ENCODE data around the gene WNT11.

The WNT11 gene

GRCh38 chr11:76206327-76207081 lies at the start of gene WNT11:
Gene WNT11, minus strand, starts transcription at chr11:76206502. Its CDS starts 95 bp downstream, at chr11:76206407.
- no peak for FAIRE-seq

- no peak for FAIRE-seq
Measured at GRCh38 chr11:76253416-76253815, 47.1 kb upstream of the WNT11 start.

GRCh38 chr11:76252631-76253070 lies 46.3 kb upstream of the WNT11 start:
- no peak for FAIRE-seq

- no peak for FAIRE-seq
Measured at GRCh38 chr11:76251576-76251975, 45.3 kb upstream of the WNT11 start.

GRCh38 chr11:76251226-76251575 lies 44.9 kb upstream of the WNT11 start:
- no peak for FAIRE-seq

- no peak for FAIRE-seq
Measured at GRCh38 chr11:76250520-76251225, 44.4 kb upstream of the WNT11 start.

GRCh38 chr11:76249195-76249741 lies 43.0 kb upstream of the WNT11 start:
- FAIRE-seq: no peak

GRCh38 chr11:76248210-76248609 lies 41.9 kb upstream of the WNT11 start:
- no peak for FAIRE-seq

- FAIRE-seq: no peak
Measured at GRCh38 chr11:76247091-76247490, 40.8 kb upstream of the WNT11 start.

GRCh38 chr11:76246271-76246933 lies 40.1 kb upstream of the WNT11 start:
- no peak for FAIRE-seq

GRCh38 chr11:76245720-76246119 lies 39.4 kb upstream of the WNT11 start:
- no peak for FAIRE-seq

GRCh38 chr11:76244316-76244851 lies 38.1 kb upstream of the WNT11 start:
- FAIRE-seq: no peak

- no peak for FAIRE-seq
Measured at GRCh38 chr11:76243957-76244285, 37.6 kb upstream of the WNT11 start.

GRCh38 chr11:76243193-76243956 lies 37.1 kb upstream of the WNT11 start:
- no peak for FAIRE-seq

GRCh38 chr11:76242004-76242779 lies 35.9 kb upstream of the WNT11 start:
- FAIRE-seq: no peak

- FAIRE-seq: no peak
Measured at GRCh38 chr11:76241243-76242000, 35.1 kb upstream of the WNT11 start.

- no peak for FAIRE-seq
Measured at GRCh38 chr11:76240666-76241065, 34.4 kb upstream of the WNT11 start.

GRCh38 chr11:76240161-76240540 lies 33.8 kb upstream of the WNT11 start:
- no peak for FAIRE-seq

GRCh38 chr11:76239483-76240160 lies 33.3 kb upstream of the WNT11 start:
- FAIRE-seq: no peak

- FAIRE-seq: no peak
Measured at GRCh38 chr11:76238551-76238950, 32.2 kb upstream of the WNT11 start.

- no peak for FAIRE-seq
Measured at GRCh38 chr11:76237914-76238313, 31.6 kb upstream of the WNT11 start.
